Heart right ventricle (tissue), 16 donors: ENCODE data around the gene DSCAM. TPM values are rescaled to one million over a fixed set of nuclear protein-coding genes. Genes with fewer than 3 reads are reported as not detected.

Source experiments
- ATAC-seq, 8 donors: fragments of 200-7000 bp; cut with Tn5 transposase; one replicate each; pipeline ENCODE4 v1.9.1; 2020; ENCODE audit warnings: mild to moderate bottlenecking in 8 of 8, moderate library complexity in 8 of 8, moderate number of reproducible peaks in 1 of 8
- DNase-seq, 2 donors: peaks; one replicate each; pipeline ENCODE4 v3.0.0-alpha.2; 2020
- H3K27ac ChIP-seq, 10 donors: fragments of 200-600 bp; sonication (generic) in 2 of 10; one replicate each; pipeline versions ENCODE4 v1.5.0 to v1.8.0; 2020 to 2022; ENCODE audit warnings: mild to moderate bottlenecking in 3 of 10
- H3K27me3 ChIP-seq, 7 donors: fragments of 200-600 bp; one replicate each; pipeline ENCODE4 v1.8.0; 2021 to 2022; ENCODE audit warnings: mild to moderate bottlenecking in 2 of 7
- H3K36me3 ChIP-seq, 9 donors: fragments of 200-600 bp; sonication (generic) in 1 of 9; one replicate each; pipeline versions ENCODE4 v1.5.0 to v1.8.0; 2020 to 2022; ENCODE audit warnings: mild to moderate bottlenecking in 2 of 9
- H3K4me1 ChIP-seq, 9 donors: fragments of 200-600 bp; sonication (generic) in 1 of 9; one replicate each; pipeline versions ENCODE4 v1.5.0 to v1.8.0; 2020 to 2022; ENCODE audit warnings: mild to moderate bottlenecking in 4 of 9
- H3K4me3 ChIP-seq, 10 donors: fragments of 200-600 bp; sonication (generic) in 2 of 10; one replicate each; pipeline versions ENCODE4 v1.5.0 to v1.8.0; 2020 to 2022; ENCODE audit warnings: mild to moderate bottlenecking in 7 of 10, moderate library complexity in 2 of 10
- H3K9me3 ChIP-seq, 11 donors: fragments of 200-600 bp in 10 of 11; sonication (generic) in 2 of 11; one replicate each; pipeline versions ENCODE4 v1.5.0 to v1.8.0; 2013 to 2022; ENCODE audit warnings: mild to moderate bottlenecking in 2 of 11, control low read depth in 1 of 11, moderate library complexity in 1 of 11
- WGBS, 2 donors: extraction: QIAGEN DNeasy Blood & Tissue Kit; methylation state at CpG; one replicate each; pipeline ENCODE4 v1.1.7; 2013; ENCODE audit warnings: inconsistent platforms in 1 of 2; 5-methylcytosine and 5-hydroxymethylcytosine counted together
- intact Hi-C, 10 donors: fragments of 100-400 bp; cut with DNase I; formaldehyde crosslinking; loops; one replicate each; pipeline versions ENCODE4 v1.11.1 to v1.14.2; 2022
- polyA plus RNA-seq, 2 donors: library from polyadenylated mRNA; stranded (reverse); fragments of 200-250 nt; gene quantifications; one replicate each; pipeline ENCODE4 v1.2.3, GENCODE V29; 2013
- total RNA-seq, 10 donors: library from RNA; stranded (reverse); fragmentation: NEBNext Ultra II Directional in 3 of 10; extraction: Animal tissue kit (Norgen Biotek cat#: 25700) in 3 of 10; gene quantifications; one replicate each; pipeline versions ENCODE4 v1.2.1 to v1.2.4, GENCODE V29; 2021 to 2023
- TF ChIP-seq, protein P1 (sequence below), 9 donors: fragments of 200-600 bp; sonication (generic) in 2 of 9; IDR thresholded peaks; one replicate each; pipeline versions ENCODE4 v1.5.0 to v1.8.0; 2021 to 2022; ENCODE audit warnings: antibody characterized with exemption in 9 of 9, mild to moderate bottlenecking in 5 of 9, moderate library complexity in 1 of 9
- donor health status: Arrhythmogenic right ventricular cardiomyopathy.
- donor health status: ischemic (EF 13 %, LVEDD 7.1; RV severe dilation, severe dysfunction).
- donor health status: healthy with polysubstance abuse.
- donor health status: DM: no; HTN: yes; CAD: no.
- donor health status: DM: no; HTN: no; CAD: no.
- donor health status: ischemic (EF 25% LVEDD 6.9; RV normal size, moderate dysfunction).
- donor health status: ischemic (EF 25% LVEDD 5.7; RV mildly dilated, moderate dysfunction).
- donor health status: healthy.
- donor health status: DM: yes; HTN: yes; CAD: no.
- donor health status: Ischemic cardiomyopathy.
- donor health status: ischemic (EF 35%, LVEDD 5.7; RV mildly dilated, moderate dysfunction).
- donor health status: nonischemic (EF 11% LVEDD 7.7; RV severe dilation, severe dysfunction).
- donor health status: DM: yes; HTN: yes; CAD: no.
- donor health status: PGD.
- donor health status: ischemic (EF 29% LVEDD 5.4; RV normal size, mild dysfunction).
- donor health status: nonischemic (EF 23%, LVEDD 6.1; RV moderate dilation, normal function).

Gene DSCAM
- total and polyA plus RNA-seq, 12 donors: 0.03 to 0.04 TPM; not detected in 10

DNA sequence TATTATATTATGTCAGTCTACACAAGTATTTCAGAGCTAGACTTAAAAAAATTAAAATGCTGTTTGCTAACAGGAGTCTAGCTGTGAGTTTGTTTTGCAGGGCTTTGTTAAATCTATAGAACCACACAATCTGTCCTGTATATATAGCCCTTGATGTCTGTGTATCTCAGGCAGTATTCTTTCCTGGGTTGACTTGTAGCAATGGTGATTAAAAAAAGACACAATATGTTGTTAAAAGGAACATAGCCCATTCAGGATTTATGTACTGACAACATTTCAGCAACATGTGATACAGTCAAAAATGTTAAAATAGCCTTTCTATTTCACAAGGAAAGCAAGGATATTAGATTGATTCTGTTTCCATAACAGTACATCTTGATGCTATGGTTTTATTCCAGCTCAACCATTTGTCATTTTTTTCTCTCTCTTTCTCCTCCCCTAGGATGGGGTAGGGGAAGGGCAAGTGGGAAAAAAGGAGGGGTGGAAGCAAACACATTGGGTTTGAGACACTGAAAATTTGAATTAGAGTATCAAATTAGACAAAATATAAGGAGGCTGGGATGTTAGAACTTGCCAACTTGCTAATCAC, 139.2 kb downstream of the DSCAM start:
- H3K27ac ChIP-seq: no peak overlapping the region
- TF ChIP-seq, protein P1, sequence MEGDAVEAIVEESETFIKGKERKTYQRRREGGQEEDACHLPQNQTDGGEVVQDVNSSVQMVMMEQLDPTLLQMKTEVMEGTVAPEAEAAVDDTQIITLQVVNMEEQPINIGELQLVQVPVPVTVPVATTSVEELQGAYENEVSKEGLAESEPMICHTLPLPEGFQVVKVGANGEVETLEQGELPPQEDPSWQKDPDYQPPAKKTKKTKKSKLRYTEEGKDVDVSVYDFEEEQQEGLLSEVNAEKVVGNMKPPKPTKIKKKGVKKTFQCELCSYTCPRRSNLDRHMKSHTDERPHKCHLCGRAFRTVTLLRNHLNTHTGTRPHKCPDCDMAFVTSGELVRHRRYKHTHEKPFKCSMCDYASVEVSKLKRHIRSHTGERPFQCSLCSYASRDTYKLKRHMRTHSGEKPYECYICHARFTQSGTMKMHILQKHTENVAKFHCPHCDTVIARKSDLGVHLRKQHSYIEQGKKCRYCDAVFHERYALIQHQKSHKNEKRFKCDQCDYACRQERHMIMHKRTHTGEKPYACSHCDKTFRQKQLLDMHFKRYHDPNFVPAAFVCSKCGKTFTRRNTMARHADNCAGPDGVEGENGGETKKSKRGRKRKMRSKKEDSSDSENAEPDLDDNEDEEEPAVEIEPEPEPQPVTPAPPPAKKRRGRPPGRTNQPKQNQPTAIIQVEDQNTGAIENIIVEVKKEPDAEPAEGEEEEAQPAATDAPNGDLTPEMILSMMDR (IDR thresholded peaks at IDR 0.05): no peak
- no peaks in the 10 kb centered on the region for H3K4me1 ChIP-seq
- ATAC-seq: no peak
- DNase-seq: no peak
- intact Hi-C loops: no loop called here
- peaks cover 0 to 7% (median 0%) of the 10 kb centered on the region in 7 donors for H3K27me3 ChIP-seq
- H3K9me3 ChIP-seq: peaks cover 0 to 6% (median 0%) of the 10 kb centered on the region in 11 donors
- no peaks in the 10 kb centered on the region for H3K36me3 ChIP-seq
- no peak overlapping the region for H3K4me3 ChIP-seq

DNA sequence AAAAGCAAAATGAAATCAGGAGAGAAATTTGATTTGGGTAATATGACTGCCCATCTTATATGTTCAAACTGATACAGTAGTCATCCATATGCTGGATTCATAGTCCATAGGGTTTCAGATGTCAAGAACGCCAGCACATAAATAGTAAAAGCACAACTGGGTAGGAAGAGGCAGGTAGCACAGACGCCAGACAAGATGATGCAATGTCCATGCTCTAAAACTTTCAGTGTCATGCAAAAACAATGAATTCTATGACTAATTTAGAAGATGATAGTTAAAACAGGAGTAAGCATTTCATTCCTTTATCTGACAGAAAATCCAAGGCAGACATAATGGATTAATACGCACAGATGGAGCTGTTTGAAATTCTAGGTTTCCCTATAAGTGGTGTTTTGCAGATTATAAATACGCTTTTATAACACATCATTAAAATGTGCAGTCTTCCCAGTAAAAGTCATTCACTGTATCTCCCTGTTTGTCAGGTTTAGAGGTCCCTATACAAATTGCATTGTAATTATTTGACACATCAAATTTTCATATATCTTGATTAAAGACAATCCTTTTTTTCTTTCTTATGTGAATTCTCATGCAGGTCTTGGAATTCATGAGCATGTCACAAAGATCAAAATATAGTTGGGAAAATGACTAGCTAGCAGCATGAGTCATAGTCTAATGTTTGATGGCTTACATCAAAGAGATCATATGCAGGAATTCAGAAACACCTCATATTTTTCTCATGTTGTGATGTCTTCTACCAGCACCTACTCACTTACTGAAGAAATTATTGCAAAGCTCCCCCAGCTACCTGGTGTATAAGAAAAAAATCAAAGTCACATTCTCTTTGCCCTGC, 139.9 kb downstream of the DSCAM start:
- ATAC-seq: no peak
- no peaks in the 10 kb centered on the region for H3K36me3 ChIP-seq
- no peak overlapping the region for H3K27ac ChIP-seq
- H3K4me3 ChIP-seq: no peak overlapping the region
- peaks cover 0 to 7% (median 0%) of the 10 kb centered on the region in 7 donors for H3K27me3 ChIP-seq
- peaks cover 0 to 6% (median 0%) of the 10 kb centered on the region in 11 donors for H3K9me3 ChIP-seq
- intact Hi-C loops: no loop called here
- no peaks in the 10 kb centered on the region for H3K4me1 ChIP-seq
- 76 to 80% methylated on average over 4 of the region's 4 CpGs for WGBS, 2 donors
- TF ChIP-seq, protein P1 (IDR thresholded peaks at IDR 0.05): no peak
- DNase-seq: no peak

DNA sequence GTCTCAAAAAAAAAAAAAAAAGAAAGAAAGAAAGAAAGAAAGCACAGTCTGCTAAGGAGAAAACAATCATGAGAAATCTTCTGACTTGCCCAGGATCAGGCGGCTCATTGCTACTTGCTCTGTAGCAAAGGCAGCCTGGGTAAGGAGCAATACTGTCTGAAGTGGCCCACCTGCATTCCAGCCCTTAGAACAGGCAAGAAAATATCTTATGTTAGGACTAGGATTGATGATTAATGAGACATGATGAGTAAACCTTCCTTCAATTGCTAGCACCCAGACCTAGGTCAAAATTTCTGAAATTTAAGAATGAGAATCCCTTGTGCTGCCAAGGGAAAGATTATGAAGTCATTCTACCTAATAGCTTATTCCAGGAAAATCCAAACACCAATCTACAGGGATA, 140.8 kb downstream of the DSCAM start:
- Histone ChIP-seq H3K4me3 (no peak overlapping the region), H3K27me3 (peaks cover 0 to 7% (median 0%) of the 10 kb centered on the region in 7 donors), H3K36me3 (no peaks in the 10 kb centered on the region), H3K9me3 (no peaks in the 10 kb centered on the region), H3K27ac (no peak overlapping the region), H3K4me1 (no peaks in the 10 kb centered on the region)
- WGBS, 2 donors: 96 to 100% methylated on average over 1 of the region's 1 CpG
- TF ChIP-seq, protein P1 (IDR thresholded peaks at IDR 0.05): no peak
- intact Hi-C loops: no loop called here
- ATAC-seq: no peak
- no peak for DNase-seq

DNA sequence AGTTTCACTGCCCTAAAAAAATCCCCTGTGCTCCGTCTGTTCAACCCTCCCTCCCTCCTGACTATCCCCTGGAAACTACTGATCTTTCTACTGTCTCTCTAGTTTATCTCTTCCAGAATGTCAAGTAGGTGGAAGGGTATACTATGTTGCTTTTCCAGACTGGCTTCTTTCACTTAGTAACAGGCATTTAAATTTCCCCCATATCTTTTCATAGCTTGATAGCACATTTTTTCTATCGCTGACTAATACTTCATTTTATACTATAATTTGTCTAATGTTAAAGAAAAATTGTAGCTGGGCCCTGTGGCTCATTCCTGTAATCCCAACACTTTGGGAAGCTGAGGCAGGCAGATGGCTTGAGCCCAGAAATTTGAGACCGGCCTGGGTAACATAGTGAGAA, 142.8 kb downstream of the DSCAM start:
- H3K4me1 ChIP-seq: no peaks in the 10 kb centered on the region
- intact Hi-C loops: no loop called here
- 75 to 85% methylated on average over 3 of the region's 3 CpGs for WGBS, 2 donors
- TF ChIP-seq, protein P1 (IDR thresholded peaks at IDR 0.05): no peak
- DNase-seq (no peak), ATAC-seq (no peak)
- H3K36me3 ChIP-seq: no peaks in the 10 kb centered on the region
- H3K27ac ChIP-seq: no peak overlapping the region
- peaks cover 0 to 7% (median 0%) of the 10 kb centered on the region in 7 donors for H3K27me3 ChIP-seq
- H3K4me3 ChIP-seq: no peak overlapping the region
- peaks cover 0 to 11% (median 0%) of the 10 kb centered on the region in 11 donors for H3K9me3 ChIP-seq
